HG03095 (cell line): ENCODE data around the gene SPOCD1.

ENCODE experiments used
- ATAC-seq: cut with Tn5 transposase; IDR thresholded peaks from one replicate; pipeline ENCODE4 v1.9.1; 2021; ENCODE audit warnings: moderate library complexity; ENCODE audit not compliant: unreplicated experiment

SPOCD1 gene

DNA sequence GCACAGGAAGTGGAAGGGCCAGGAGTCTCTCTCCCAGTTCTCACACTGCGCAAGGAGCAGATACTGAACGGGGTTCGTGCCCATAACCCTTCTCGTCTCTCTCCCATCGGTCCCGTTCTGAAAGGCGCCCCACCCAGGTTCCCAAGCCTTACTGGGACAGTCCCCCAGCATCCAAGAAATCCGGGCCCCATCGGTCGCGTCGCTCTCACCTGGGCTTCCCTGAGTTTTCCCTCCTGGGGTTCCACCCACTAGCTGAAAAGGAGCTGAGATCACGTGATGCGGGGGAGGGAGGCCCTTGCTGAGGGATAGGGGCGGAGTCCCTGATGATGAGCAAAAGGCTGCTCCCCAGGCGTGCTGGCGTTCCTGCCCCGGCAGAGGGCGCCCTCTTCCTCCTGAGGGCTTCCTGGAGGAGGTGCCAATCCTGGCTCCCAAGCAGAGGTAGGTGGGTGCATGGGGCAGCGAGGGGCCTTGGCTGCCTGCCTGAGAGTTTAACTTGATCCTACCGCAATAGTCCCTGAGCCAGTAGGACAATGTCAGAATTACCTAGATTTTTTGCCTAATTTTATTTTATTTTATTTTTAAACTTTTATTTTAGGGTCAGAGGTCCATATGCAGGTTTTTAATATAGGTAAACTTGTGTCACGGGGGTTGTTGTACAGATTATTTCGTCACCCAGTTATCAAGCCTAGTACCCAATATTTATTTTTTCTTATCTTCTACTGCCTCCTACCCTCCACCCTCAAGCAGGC, at the start of gene SPOCD1:
Gene SPOCD1 (minus strand): TSS at position 271 of the 749 bp plus-strand sequence. CDS start 689 bp downstream, outside the sequence.
- no peak for ATAC-seq

DNA sequence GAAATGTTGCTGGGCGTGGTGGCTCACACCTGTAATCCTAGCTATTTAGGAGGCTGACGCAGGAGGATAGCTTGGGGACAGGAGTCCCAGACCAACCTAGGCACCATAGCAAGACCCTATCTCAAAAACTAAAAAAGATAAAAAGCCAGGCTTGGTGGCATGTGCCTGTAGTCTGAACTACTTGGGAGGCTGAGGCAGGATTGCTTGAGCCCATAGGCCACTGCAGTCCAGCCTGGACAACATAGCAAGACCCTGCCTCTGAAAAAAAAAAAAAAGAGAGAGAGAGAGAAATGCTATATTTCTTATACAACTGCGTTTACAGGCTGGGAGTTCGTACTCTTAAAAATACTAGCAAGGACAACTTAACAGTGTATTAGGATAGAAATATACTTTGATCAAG, 46.2 kb upstream of the SPOCD1 start:
- ATAC-seq, result no peak

DNA sequence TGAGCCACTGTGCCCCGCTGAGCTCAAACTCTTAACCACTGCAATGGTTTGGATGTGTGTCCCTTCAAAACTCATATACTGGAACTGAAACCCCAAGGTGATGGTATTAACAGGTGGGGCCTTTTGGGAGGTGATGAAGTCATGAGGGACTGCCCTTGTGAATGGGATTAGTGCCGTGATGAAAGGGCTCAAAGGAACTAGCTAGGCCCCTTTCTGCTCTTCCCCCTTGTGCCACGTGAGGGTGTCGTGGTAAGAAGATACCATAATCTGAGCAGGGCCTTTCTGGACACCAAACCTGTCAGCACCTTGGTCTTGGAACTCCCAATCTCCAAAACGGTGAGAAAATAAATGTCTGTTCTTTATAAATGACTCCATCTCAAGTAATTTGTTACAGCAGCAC, 45.5 kb upstream of the SPOCD1 start:
- no peak for ATAC-seq

- ATAC-seq, result no peak
Measured at GRCh38 chr1:31860581-31860980, 44.8 kb upstream of the SPOCD1 start.

- ATAC-seq, result no peak
Measured at GRCh38 chr1:31859719-31860118, 43.9 kb upstream of the SPOCD1 start.

DNA sequence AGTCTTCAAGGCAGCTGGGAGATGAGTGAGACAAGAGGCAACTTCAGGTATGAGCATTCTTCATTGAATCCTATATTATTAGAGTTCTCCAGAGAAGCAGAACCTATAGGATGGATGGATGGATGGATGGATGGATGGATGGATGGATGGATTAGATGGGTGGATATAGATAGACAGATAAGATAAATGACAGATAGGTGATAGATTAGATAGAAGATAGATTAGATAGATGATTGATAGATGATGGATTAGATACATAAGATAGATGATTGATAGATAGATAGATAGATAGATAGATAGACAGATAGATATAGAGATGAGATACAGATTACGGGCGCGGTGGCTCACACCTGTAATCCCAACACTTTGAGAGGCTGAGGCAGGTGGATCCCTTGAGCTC, 43.2 kb upstream of the SPOCD1 start:
- no peak for ATAC-seq

DNA sequence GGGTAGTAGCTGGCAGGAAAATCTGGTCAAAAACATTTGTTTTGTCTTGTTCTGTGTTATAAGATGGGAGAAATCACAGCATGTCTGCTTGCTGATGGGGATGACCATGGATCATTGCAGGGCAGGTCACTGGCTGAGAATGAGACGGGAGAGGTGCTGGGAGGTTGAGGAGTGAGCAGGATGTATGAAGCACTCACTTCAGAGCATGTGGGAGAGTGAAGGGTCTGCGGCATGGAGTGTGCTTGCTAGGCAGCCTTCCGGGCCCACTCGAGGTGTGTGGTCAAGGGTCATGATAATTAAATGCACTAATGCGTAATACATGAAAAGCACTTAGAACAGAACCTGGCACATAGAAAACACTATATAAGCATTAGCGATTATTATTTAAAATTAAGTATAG, 42.0 kb upstream of the SPOCD1 start:
- no peak for ATAC-seq

DNA sequence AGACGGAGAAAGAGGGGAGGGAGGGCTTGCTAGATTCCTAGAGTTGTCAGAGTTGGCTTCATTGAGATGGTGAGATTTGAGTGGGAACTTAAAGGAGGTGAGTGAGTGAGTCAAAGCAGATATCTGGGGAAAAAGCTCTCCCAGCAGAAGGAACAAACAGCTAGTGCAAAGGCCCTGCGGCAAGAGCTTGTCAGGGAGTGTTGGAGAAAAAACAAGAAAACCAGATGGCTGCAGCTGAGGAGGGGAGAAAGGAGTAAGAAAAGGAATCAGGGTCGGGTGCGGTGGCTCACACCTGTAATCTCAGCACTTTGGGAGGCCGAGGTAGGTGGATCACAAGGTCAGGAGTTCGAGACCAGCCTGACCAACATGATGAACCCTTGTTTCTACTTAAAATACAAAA, 40.3 kb upstream of the SPOCD1 start:
- ATAC-seq, result no peak

DNA sequence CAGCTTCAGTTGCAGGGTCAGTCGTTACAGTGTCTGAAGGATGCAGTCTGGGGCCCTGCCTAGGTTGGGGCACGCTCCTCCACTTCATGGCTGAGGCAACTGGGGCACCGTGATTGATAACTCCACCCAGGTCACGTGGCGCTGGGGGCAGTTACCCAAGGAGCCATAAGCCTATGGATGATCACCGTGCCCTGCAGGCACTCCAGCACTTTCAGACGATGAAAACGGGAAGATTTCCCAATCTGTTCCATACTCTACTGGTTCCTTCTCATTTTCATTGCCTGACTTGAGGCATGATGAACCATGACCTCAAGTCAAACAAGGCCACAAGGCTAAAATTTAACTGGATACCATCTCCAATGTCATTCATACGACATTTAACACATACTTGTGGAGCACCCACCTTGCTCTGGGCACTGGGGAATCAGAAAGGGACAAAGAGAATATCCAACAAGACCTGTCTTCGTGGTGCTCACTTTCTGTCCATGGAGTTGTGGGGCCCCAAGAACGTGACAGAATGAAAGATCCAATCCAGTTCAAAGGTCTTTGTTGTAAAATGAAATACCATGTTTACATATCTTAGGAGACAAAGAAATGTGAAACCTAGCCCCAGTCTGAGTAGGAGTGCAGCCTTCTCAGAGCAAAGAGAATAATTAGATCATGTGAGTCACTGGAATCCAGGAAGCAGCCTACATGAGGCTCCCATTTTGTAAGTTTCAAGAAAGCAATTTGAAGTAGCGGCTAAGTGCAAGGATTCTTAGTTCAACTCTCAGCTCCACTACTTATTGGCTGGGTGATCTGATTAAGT, 39.4 kb upstream of the SPOCD1 start:
- no peak for ATAC-seq

DNA sequence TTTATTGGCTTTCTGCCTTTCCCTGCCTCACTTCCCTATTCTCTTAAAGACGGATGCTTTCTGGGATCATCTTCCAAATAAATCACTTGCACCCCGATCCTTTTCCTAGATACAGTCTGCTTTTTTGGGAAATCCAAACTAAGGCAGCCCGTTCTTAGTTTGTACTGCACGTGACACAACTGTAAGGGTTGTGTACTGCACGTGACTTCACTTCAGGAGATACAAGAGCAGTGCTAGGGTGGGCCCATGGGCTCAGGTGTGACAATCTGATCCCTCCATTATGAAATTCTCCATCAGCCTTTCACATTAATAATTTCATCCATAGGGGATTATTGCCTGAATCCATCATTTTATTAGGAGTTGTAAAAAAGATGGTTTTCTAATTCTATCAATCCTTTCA, 33.8 kb upstream of the SPOCD1 start:
- ATAC-seq, result no peak

- ATAC-seq, result no peak
Measured at GRCh38 chr1:31848381-31848897, 32.6 kb upstream of the SPOCD1 start.

GRCh38 chr1:31846484-31846883, 30.7 kb upstream of the SPOCD1 start:
- no peak for ATAC-seq

DNA sequence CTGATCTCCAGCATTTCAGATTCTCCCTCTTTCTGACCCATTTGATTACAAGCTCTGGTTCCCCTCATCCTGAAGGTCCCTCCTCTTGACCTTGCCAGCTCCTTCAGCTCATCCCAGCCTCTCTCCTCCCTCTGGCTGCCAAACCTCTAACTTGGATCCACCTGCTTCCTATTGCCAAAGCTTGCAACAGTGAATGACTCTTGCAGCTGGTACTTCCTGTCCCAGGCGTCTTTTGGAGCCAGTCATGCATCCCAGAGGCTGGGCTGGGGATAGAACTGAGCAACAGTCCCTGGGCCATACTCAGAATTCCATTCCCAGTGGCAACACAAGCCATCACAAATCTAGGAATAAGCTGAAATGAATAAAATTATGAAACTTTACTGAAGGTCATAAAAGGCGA, 27.7 kb upstream of the SPOCD1 start:
- ATAC-seq, result no peak

DNA sequence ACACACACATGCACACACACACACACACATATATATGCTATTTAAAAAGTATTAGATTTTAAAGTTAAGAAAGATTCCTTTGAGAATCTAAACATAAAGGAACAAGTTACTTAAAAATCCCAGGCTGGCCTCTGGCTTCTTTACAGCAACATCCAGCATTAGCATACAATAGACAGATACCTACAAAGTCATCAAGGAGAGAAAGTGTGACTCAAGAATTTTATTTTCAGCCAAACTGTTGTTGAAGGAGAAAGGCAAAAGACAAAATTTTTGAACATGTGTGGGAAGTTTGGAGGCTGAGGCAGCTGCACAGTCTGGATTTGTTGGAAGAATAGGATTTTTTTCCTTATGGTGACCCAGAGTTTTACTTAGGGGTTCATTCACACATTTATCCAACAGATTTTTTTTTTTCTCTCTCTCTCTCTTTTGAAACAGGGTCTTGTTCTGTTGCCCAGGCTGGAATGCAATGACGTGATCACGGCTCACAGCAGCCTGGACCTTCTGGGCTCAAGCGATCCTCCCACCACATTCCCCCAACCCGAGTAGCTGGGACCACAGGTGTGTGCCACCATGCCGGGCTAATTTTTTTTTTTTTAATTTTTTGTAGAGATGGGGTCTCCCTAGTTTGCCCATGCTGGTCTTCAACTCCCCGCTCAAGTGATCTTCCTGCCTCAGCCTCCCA, 24.0 kb upstream of the SPOCD1 start:
- ATAC-seq, result no peak

GRCh38 chr1:31837451-31838158, 21.8 kb upstream of the SPOCD1 start:
- no peak for ATAC-seq

GRCh38 chr1:31836638-31837037, 20.8 kb upstream of the SPOCD1 start:
- ATAC-seq, result no peak

DNA sequence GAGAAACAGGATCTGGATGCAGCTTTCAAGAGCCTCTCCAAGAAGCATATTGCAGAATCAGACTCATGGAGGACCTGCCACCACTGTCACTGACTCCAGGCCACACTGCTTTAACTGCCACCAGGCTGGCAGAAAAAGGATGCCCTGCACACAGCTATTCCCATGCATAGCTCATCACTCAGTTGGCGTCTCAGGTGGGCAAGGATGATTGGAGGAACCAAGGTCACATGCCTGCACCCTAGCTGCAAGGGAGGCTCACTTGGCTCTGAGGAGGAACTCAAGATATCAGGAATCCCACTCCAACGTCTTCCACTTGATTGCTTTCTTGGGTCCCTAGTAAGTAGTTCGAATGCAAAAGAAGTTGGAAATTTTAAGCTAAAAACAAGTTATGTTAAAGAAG, 19.6 kb upstream of the SPOCD1 start:
- no peak for ATAC-seq

DNA sequence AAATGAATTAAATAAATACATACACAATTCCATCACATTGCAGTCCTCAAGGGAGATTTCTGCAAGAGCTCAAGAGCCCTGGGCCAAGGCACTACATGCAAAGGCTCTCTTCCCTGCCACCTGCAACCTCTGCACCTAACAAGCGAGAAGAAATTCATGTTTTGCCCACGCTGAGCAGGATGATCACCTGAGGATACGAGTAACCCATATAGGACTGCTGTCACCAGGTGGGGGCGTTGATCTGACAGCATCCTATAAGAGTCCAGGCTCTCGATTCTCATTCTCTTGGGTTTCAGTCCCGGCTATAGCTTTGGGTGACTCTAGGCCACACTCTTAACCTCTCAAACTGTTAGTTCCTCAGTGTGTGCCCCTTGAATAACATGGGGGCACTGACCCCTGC, 18.7 kb upstream of the SPOCD1 start:
- no peak for ATAC-seq

GRCh38 chr1:31831397-31832378, 15.9 kb upstream of the SPOCD1 start:
- no peak for ATAC-seq

DNA sequence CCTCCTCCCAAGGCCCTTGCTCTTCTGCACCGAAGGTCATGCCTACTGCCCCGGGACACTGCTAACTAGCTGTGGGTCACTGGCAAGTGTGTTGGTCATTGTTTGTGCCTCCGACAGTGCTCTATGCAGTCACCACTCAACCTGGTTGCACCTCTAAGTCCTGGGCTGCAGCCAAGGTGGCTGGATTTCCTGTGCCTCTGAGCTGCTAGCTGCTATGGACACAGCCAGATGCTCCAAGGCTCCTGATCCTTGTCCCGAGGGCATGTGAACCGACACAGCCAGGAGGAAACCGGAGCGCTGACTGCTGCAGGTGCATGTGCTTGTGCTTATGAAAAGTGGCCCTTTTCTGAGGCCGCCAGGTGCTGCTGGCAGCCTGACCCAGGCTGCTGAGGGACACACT, 14.7 kb upstream of the SPOCD1 start:
- ATAC-seq, result no peak
